DOHH2 (cell line): Measurements from ENCODE around the gene MAP6.

Source experiments
- CTCF ChIP-seq: fragments of 200-600 bp; sonication (generic); IDR thresholded peaks from one replicate; pipeline ENCODE4 v1.5.1; 2014; ENCODE audit warnings: antibody characterized with exemption, mild to moderate bottlenecking, low read depth, low read length; ENCODE audit not compliant: poor library complexity, severe bottlenecking
- EZH2phosphoT487 ChIP-seq: fragments of 200-600 bp; sonication (generic); IDR thresholded peaks from 2 replicates; pipeline ENCODE4 v1.6.1; 2017; ENCODE audit warnings: borderline replicate concordance, mild to moderate bottlenecking, antibody characterized with exemption, low read length, moderate library complexity, mixed read lengths

- TF ChIP-seq CTCF: no peak
- TF ChIP-seq EZH2phosphoT487: no peak
Measured at GRCh38 chr11:75548595-75549272, 120.1 kb downstream of the MAP6 start.
